GM10248 (cell line): Measurements from ENCODE around the gene CDH12.

Experiments
- CTCF ChIA-PET: fragments of 300-600 bp; sonication (Branson Sonifier 250); formaldehyde crosslinking; extraction: SDS; loops from one replicate; lab custom pipeline; 2021; ENCODE audit warnings: antibody characterized with exemption; lab: Yijun Ruan, JAX
- POLR2A ChIA-PET: fragments of 350-650 bp; sonication (Branson Sonifier 250); formaldehyde crosslinking; extraction: SDS; loops from one replicate; lab custom pipeline; 2020; ENCODE audit warnings: antibody characterized with exemption; lab: Yijun Ruan, JAX
- DNase-seq: peaks from one replicate; pipeline ENCODE4 v3.0.0; 2012; ENCODE audit errors: extremely low spot score
- TF ChIP-seq, protein P1 (sequence below): IDR thresholded peaks from 2 replicates; pipeline ENCODE4 v1.5.1; 2012; ENCODE audit warnings: mild to moderate bottlenecking, low read depth; ENCODE audit errors: extremely low read depth, missing control alignments, control extremely low read depth

CDH12 gene

DNA sequence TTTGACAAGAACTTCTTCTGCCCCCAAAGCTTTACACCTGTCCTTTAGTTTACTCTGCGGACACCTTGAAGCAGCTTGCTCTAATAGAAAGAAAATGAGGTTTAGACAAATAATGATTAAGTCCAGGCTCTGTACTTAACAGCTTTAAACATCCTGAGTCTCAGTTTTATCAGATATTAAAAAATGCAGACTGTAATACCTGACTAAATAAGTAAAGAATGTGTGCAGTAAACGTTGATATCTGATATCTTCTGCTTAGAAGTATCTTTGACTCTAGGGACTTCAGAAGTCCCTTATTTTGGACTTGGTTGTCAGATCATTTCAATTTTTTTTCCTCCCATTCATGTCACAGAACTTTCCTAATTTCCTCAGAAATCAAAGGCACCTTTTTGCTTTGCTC is 1060.4 kb downstream of the CDH12 start:
- TF ChIP-seq, protein P1, sequence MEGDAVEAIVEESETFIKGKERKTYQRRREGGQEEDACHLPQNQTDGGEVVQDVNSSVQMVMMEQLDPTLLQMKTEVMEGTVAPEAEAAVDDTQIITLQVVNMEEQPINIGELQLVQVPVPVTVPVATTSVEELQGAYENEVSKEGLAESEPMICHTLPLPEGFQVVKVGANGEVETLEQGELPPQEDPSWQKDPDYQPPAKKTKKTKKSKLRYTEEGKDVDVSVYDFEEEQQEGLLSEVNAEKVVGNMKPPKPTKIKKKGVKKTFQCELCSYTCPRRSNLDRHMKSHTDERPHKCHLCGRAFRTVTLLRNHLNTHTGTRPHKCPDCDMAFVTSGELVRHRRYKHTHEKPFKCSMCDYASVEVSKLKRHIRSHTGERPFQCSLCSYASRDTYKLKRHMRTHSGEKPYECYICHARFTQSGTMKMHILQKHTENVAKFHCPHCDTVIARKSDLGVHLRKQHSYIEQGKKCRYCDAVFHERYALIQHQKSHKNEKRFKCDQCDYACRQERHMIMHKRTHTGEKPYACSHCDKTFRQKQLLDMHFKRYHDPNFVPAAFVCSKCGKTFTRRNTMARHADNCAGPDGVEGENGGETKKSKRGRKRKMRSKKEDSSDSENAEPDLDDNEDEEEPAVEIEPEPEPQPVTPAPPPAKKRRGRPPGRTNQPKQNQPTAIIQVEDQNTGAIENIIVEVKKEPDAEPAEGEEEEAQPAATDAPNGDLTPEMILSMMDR: no peak
- ChIA-PET CTCF (no interaction called here), POLR2A (no interaction called here)
- DNase-seq: no peak

DNA sequence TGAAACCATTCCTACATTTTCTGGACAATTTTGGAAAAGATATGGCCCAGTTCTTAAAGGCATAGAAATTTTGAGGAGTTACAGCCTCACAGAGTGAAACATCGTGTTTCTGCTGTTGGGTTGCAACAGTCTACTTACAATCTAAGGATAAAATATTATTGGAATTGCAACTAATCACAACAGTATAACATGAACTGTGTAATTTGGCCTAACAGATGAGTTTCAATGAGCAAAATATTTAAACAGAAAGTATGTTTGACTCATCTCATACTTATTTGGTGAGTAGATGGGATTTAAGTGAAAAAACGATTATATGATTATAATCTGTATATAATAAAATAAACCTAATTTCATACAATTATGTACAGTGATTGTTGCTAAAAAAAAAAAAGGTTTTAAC is 1061.8 kb downstream of the CDH12 start:
- DNase-seq: no peak
- TF ChIP-seq, protein P1: no peak
- ChIA-PET POLR2A (no interaction called here), CTCF (no interaction called here)

DNA sequence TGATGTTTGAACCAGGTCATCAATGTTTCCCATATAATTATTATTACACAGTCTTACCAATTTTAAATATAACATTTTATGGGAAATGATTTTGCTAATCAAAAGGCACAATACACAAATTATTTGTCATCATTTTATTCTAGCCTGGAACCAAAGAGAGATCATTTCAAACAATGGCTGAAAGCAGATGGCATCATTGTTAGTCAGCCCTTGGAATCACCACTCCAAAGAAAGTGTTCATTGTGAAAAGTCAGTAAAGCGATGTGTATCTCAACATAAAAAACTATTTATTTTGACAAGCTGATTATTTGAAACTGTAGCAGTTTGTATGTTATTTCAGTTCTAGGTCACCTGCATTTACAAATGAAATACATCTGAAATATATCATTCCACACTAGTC is 1068.7 kb downstream of the CDH12 start:
- TF ChIP-seq, protein P1: no peak
- CTCF ChIA-PET: no interaction called here
- POLR2A ChIA-PET: no interaction called here

DNA sequence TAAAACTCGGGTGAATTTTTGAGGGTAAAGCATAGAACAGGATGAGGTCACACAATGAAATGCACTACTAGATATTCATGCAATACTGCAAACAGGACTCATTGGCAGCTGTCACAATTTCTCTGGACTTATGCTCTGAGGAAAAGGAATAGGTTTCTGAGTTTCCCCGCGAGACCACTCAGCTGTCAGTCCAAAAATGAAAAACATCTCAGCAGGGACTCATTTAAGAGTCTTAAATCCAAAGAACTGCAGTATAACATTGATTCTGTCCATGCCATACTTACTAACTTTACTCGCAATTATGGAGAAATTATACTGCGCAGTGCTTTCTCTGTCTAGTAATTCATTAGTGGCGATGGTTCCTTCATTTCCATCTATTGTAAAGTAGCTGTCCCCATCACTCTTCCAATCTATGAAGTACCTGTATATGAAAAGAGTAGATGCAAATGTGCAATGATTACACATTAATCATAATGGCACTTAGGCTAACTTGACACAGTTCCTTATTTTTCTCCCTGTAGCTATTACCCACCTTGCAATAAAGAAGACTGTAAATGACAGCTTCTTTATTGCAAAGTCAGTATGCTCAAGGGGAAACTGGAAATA is 1070.0 kb downstream of the CDH12 start:
- ChIA-PET POLR2A (no interaction called here), CTCF (no interaction called here)
- TF ChIP-seq, protein P1: no peak
- DNase-seq: no peak

More for the DNA sequence above, 1068.7 kb downstream of the CDH12 start:
- DNase-seq: no peak

DNA sequence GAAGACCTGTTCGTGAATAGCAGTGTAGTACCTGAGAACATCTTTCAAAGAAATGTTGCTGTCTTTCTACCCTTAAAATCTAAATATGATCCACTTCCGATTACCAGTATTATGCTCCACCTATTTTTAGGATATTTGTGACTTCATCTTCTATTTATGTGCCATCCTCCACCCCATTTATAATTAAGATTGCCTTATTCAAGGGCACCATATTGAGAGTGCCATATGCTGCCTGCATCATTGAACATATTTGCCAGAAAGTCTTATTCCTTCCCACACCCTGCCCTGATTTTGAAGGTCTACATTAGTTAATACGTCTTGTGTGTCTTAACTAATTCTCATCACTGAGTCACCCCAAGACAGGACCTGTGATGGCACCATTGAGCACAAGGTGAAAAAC is 1076.7 kb downstream of the CDH12 start:
- TF ChIP-seq, protein P1: no peak
- POLR2A ChIA-PET: no interaction called here
- DNase-seq: no peak
- CTCF ChIA-PET: no interaction called here

DNA sequence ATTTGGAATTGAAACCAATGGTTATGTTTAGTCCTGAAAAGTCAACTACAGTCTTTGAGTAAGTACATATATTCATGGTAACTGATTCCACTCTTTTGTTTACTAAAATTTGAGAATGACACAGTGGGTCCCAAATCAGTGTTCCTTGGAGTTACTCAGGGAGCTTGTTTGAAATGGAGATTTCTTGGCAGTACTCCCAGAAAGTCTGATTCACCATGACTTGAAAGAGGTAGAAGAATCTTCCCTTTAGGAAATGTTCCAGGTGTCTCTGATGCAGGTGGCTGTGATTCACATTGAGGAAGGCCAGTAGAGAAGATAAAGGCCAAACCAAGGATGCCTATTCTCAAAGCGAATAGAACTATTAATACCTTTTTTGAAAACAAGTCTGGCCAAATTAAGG is 1078.3 kb downstream of the CDH12 start:
- TF ChIP-seq, protein P1: no peak
- no peak for DNase-seq
- ChIA-PET CTCF (interaction anchor here (1.2 kb wide), 1 partner anchor 54 kb away, joined by 3 read pairs; no protein-coding TSS in a partner anchor), POLR2A (no interaction called here)
